ENCODE results near the gene ROMO1.

DNA sequence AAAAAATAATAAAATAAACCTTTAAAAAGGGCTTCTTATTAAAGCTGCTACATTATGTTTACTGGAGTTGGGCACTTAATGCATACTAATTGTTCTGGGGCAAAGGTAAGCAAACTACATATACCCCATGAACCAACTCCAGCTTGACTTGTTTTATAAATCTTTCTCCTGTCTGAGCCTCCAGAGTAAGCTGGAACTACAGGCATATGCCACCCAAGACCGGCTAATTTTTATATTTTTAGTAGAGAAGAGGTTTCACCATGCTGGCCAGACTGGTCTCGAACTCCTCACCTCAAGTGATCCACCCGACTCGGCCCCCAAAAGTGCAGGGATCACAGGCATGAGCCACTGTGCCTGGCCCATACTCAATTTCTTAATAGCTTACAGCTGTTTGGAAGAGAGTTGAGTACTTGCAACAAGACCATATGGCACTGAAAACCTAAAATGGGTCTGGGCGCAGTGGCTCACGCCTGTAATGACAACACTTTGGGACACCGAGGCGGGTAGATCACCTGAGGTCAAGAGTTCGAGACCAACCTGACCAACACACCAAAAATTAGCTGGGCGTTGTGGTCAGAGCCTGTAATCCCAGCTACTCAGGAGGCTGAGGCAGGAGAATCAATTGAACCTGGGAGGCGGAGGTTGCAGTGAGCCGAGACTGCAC lies 19.9 kb downstream of the ROMO1 start:
- TF ChIP-seq CTCF (tag by site-specific recombination; IDR thresholded peaks at IDR 0.05): no peak
- TF ChIP-seq ZNF707 (tag by site-specific recombination; IDR thresholded peaks at IDR 0.05): no peak
- TF ChIP-seq ZSCAN18 (tag by site-specific recombination; IDR thresholded peaks at IDR 0.05): no peak
- TF ChIP-seq ZNF558 (tag by site-specific recombination; IDR thresholded peaks at IDR 0.05): no peak
- TF ChIP-seq ZBTB1 (tag by site-specific recombination; IDR thresholded peaks at IDR 0.05): no peak
- TF ChIP-seq ZNF830 (tag by site-specific recombination; IDR thresholded peaks at IDR 0.05; ENCODE audit: low read depth): no peak
